Measurements from ENCODE around the gene AFP.

Gene AFP

GRCh38 chr4:73438048-73438447 is 2.0 kb downstream of the AFP start:
- Histone ChIP-seq H3K4me1 (ENCODE audit: insufficient read depth, low read length, poor library complexity, severe bottlenecking) (no peaks in the 10 kb centered on the region), H3F3A (ENCODE audit: low read depth) (no peaks in the 10 kb centered on the region), H4K20me1 (ENCODE audit: insufficient read depth, low read length, poor library complexity, severe bottlenecking) (no peaks in the 10 kb centered on the region), H3K9me2 (replicated peaks; ENCODE audit: low read depth, low read length) (no peaks in the 10 kb centered on the region), H3K27me3 (ENCODE audit: insufficient read depth, low read length, poor library complexity, severe bottlenecking) (no peaks in the 10 kb centered on the region), H3K9ac (ENCODE audit: low read depth, low read length, poor library complexity, severe bottlenecking) (no peak overlapping the region), H3K36me3 (ENCODE audit: insufficient read depth, low read length) (no peaks in the 10 kb centered on the region), H3K9me3 (ENCODE audit: insufficient read depth, low read depth, low read length) (no peaks in the 10 kb centered on the region), H3K4me2 (ENCODE audit: low read depth, low read length, poor library complexity, severe bottlenecking) (no peak overlapping the region), H3K4me3 (ENCODE audit: low read length, poor library complexity, severe bottlenecking) (no peak overlapping the region), H2AFZ (ENCODE audit: low read length) (no peak overlapping the region), H3K79me2 (ENCODE audit: insufficient read depth, low read length) (no peaks in the 10 kb centered on the region)
- TF ChIP-seq CTCF (conservative IDR thresholded peaks at IDR 0.05; ENCODE audit: low read length) (no peak), EZH2phosphoT487 (IDR thresholded peaks at IDR 0.05; ENCODE audit: borderline replicate concordance) (no peak)

GRCh38 chr4:73438582-73439215 is 2.7 kb downstream of the AFP start:
- Histone ChIP-seq H2AFZ (ENCODE audit: low read length) (no peak overlapping the region), H3K79me2 (ENCODE audit: insufficient read depth, low read length) (no peaks in the 10 kb centered on the region)
- TF ChIP-seq EZH2phosphoT487 (IDR thresholded peaks at IDR 0.05; ENCODE audit: borderline replicate concordance) (no peak), CTCF (conservative IDR thresholded peaks at IDR 0.05; ENCODE audit: low read length) (no peak)

GRCh38 chr4:73439445-73439844 is 3.4 kb downstream of the AFP start:
- Histone ChIP-seq H4K20me1 (ENCODE audit: insufficient read depth, low read length, poor library complexity, severe bottlenecking) (no peaks in the 10 kb centered on the region), H3F3A (ENCODE audit: low read depth) (no peaks in the 10 kb centered on the region), H3K4me2 (ENCODE audit: low read depth, low read length, poor library complexity, severe bottlenecking) (no peak overlapping the region), H3K9ac (ENCODE audit: low read depth, low read length, poor library complexity, severe bottlenecking) (no peak overlapping the region), H3K36me3 (ENCODE audit: insufficient read depth, low read length) (no peaks in the 10 kb centered on the region), H3K9me3 (ENCODE audit: insufficient read depth, low read depth, low read length) (no peaks in the 10 kb centered on the region), H2AFZ (ENCODE audit: low read length) (no peak overlapping the region), H3K4me1 (ENCODE audit: insufficient read depth, low read length, poor library complexity, severe bottlenecking) (no peaks in the 10 kb centered on the region), H3K79me2 (ENCODE audit: insufficient read depth, low read length) (no peaks in the 10 kb centered on the region), H3K9me2 (replicated peaks; ENCODE audit: low read depth, low read length) (no peaks in the 10 kb centered on the region), H3K4me3 (ENCODE audit: low read length, poor library complexity, severe bottlenecking) (no peak overlapping the region), H3K27me3 (ENCODE audit: insufficient read depth, low read length, poor library complexity, severe bottlenecking) (no peaks in the 10 kb centered on the region)
- TF ChIP-seq CTCF (conservative IDR thresholded peaks at IDR 0.05; ENCODE audit: low read length) = no peak
- TF ChIP-seq EZH2phosphoT487 (IDR thresholded peaks at IDR 0.05; ENCODE audit: borderline replicate concordance) = no peak

More at GRCh38 chr4:73438582-73439215, 2.7 kb downstream of the AFP start:
- Histone ChIP-seq H3K27me3 (ENCODE audit: insufficient read depth, low read length, poor library complexity, severe bottlenecking) (no peaks in the 10 kb centered on the region), H3K4me1 (ENCODE audit: insufficient read depth, low read length, poor library complexity, severe bottlenecking) (no peaks in the 10 kb centered on the region), H4K20me1 (ENCODE audit: insufficient read depth, low read length, poor library complexity, severe bottlenecking) (no peaks in the 10 kb centered on the region), H3K9me3 (ENCODE audit: insufficient read depth, low read depth, low read length) (no peaks in the 10 kb centered on the region), H3F3A (ENCODE audit: low read depth) (no peaks in the 10 kb centered on the region), H3K9me2 (replicated peaks; ENCODE audit: low read depth, low read length) (no peaks in the 10 kb centered on the region), H3K36me3 (ENCODE audit: insufficient read depth, low read length) (no peaks in the 10 kb centered on the region), H3K4me3 (ENCODE audit: low read length, poor library complexity, severe bottlenecking) (no peak overlapping the region), H3K4me2 (ENCODE audit: low read depth, low read length, poor library complexity, severe bottlenecking) (no peak overlapping the region), H3K9ac (ENCODE audit: low read depth, low read length, poor library complexity, severe bottlenecking) (no peak overlapping the region)
